GM18517 (cell line): ENCODE results near the gene SPATA2.
"Not testable (repeated sequence)": the region's sequence is repeated elsewhere in the genome, so short reads cannot be mapped to it uniquely, and the experiment has no call there.

Source experiments
- ATAC-seq: cut with Tn5 transposase; IDR thresholded peaks from one replicate; pipeline ENCODE4 v1.9.1; 2021; ENCODE audit warnings: mild to moderate bottlenecking, moderate library complexity; ENCODE audit not compliant: unreplicated experiment

SPATA2 gene, protein sequence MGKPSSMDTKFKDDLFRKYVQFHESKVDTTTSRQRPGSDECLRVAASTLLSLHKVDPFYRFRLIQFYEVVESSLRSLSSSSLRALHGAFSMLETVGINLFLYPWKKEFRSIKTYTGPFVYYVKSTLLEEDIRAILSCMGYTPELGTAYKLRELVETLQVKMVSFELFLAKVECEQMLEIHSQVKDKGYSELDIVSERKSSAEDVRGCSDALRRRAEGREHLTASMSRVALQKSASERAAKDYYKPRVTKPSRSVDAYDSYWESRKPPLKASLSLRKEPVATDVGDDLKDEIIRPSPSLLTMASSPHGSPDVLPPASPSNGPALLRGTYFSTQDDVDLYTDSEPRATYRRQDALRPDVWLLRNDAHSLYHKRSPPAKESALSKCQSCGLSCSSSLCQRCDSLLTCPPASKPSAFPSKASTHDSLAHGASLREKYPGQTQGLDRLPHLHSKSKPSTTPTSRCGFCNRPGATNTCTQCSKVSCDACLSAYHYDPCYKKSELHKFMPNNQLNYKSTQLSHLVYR

GRCh38 chr20:49915380-49916145 is at the start of gene SPATA2:
Gene SPATA2 (minus strand): TSS chr20:49915529. CDS start chr20:49908490, 7,039 bp downstream.
- ATAC-seq, result peak; percentile 70

DNA sequence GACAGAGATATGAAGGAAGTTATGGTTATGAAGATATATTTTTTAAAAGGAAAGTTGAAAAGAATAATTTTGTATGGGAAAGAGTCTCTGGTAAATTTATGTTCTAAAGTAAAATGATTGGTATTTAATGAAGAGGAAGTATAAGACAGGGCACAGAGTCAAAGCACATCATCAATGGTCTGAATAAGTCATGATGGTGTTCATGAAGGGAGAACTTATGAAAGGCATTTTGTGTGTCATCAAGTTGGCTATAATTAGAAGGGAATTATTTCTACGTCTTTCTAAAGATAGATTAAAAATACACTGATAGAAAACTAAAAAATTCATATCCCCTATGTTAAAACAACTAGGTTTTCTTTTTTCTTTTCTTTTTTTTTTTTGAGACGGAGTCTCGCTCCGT is 46.1 kb upstream of the SPATA2 start:
- no peak for ATAC-seq

DNA sequence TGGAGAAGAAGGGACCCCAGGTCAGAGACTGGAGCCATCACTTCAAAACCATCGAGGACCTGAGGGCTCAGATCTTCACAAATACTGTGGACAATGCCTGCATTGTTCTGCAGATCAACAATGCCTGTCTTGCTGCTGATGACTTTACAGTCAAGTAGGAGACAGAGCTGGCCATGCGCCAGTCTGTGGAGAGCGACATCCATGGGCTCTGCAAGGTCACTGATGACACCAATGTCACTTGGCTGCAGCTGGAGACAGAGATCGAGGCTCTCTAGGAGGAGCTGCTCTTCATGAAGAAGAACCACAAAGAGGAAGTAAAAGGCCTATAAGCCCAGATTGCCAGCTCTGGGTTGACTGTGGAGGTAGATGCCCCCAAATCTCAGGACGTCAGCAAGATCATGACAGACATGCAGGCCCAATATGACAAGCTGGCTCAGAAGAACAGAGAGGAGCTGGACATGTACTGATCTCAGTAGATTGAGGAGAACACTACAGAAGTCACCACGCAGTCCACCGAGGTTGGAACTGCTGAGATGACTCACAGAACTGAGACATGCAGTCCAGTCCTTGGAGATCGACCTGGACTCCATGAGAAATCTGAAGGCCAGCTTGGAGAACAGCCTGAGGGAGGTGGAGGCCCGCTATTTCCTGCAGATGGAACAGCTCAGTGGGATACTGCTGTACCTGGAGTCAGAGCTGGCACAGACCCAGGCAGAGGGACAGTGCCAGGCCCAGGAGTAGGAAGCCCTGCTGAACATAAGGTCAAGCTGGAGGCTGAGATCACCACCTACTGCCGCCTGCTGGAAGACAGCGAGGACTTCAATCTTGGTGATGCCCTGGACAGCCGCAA is 42.0 kb upstream of the SPATA2 start:
- ATAC-seq, result not testable (repeated sequence)

- ATAC-seq, result no peak
These were observed 41.4 kb upstream of the SPATA2 start for GRCh38 chr20:49956689-49957088.

DNA sequence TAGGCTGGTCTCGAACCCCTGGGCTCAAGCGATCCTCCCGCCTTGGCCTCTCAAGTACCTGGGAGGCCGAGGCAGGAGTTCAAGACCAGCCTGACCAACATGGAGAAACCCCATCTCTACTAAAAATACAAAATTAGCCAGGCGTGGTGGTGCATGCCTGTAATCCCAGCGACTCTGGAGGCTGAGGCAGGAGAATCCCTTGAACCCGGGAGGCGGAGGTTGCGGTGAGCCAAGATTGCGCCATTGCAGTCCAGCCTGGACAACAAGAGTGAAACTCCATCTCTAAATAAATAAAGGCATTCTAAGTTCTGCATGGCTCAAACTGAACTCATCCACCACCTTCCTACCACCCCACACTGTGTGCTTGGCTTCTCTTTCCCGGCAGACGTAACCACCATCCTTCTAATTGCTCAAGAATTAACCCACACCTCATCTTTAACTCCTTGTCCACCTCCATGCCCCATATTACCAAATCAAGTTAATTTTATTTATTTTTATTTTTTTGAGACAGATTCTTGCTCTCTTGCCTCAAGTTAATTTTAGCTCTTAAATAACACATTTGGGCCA is 40.6 kb upstream of the SPATA2 start:
- ATAC-seq, result not testable (repeated sequence)

GRCh38 chr20:49955167-49955566 is 39.8 kb upstream of the SPATA2 start:
- no peak for ATAC-seq

DNA sequence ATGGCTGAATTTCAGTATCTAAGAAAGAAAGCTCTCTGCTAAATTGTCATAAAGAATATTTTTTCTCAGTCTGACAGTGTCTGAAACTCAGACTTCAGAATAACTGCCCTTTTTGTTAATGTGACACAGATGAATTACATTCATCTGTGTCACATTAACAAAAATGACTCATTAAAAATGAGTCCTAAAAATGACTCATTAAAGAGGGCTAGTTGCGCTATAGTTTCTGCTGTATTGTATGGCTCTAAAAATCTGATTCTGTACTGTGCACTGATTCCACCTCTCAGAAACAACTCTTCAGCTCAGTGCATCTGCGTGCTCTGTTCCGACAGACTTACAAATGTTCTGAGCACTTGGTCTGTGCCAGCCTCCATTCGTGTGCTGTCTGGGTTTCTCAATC is 35.8 kb upstream of the SPATA2 start:
- ATAC-seq, result no peak

GRCh38 chr20:49948809-49949507 is 33.6 kb upstream of the SPATA2 start:
- ATAC-seq, result no peak

- ATAC-seq, result no peak
These were observed 32.8 kb upstream of the SPATA2 start for GRCh38 chr20:49948178-49948577.

- no peak for ATAC-seq
These were observed 30.6 kb upstream of the SPATA2 start for GRCh38 chr20:49945701-49946477.

DNA sequence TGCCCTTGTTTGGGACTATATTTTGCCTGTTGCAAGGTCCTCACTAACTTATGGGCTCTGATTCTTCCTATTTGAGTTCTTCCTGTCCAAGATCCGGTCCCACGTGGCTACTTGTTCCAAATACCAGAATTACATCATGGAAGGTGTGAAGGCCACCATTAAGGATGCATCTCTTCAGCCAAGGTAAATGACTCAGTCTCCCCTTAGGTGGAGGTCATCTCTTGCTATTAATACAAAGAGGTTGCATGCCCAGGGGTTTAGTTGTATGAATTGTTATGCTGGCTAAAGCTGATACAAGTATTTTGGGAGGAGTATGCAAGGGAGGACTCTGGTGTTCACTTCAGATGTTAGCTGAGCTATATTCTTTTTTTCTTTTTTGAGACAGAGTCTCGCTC is 30.0 kb upstream of the SPATA2 start:
- no peak for ATAC-seq

- no peak for ATAC-seq
These were observed 27.6 kb upstream of the SPATA2 start for GRCh38 chr20:49942942-49943341.

DNA sequence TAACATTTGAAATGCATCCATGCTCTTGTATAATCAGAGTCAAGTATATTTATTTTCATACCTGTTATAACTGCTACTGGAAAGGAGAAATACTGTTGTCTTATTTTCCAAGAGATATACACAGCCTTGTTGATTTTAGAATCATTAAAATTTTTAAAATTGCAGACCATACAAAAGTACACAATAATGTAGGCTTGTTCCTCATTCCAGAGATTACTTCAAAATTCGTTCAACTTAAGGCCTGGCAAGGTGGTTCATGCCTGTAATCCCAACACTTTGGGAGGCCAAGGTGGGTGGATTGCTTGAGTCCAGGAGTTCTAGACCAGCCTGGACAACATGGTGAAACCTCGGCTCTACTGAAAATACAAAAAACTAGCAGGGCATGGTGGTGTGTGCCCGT is 27.0 kb upstream of the SPATA2 start:
- ATAC-seq, result no peak

- ATAC-seq, result no peak
These were observed 26.1 kb upstream of the SPATA2 start for GRCh38 chr20:49941456-49941855.

DNA sequence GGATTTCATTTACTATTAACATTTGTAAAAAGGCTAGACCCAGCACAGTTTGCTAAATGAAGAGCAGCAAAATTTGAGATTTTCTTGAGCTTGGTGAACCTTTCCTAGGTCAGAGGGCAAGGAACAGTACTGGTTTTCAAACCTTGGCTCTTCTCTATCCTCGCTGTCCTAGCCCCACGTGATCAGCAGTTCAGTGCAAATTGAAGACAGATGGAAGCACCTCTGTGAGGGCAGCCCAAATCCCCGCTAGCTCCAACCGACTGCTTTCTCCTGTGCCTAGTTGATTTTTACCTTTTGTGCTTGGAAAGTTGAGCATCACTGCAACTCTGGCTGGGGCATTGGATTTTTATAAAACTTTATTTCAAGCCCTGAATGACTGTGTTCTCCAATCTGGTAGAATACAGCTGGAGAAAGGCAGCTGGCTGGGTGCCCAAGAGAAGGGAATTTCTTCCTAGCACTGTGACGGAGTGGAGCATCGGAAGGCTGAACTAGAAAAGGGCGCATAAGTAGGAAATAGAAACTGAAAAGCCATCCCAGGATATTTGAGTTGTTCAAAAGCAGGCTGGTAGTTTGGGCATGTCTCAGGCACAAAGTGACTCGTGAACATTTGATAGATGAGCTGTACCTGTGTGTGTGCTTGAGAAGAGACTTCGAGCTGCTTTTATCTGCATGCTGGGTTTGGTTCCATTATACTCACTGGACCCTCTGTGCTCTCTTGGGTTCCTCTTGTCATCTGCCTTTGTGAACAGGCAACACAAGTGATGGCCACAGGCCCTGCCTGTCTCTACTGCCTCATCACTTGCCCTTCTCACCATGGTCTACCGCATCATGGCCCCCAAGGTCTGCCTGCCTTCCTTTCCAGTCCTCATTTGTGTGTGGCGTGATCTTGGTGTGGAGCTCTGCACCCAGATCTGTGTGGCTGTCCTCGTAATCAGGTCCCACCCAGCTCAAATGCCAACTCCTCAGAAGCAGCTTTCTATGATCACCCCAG is 23.1 kb upstream of the SPATA2 start:
- no peak for ATAC-seq

- no peak for ATAC-seq
These were observed 21.9 kb upstream of the SPATA2 start for GRCh38 chr20:49937027-49937929.
